NT2/D1 (cell line): ENCODE measurements around the gene GNG3.

ENCODE experiments used
- SUZ12 ChIP-seq: IDR thresholded peaks from 2 replicates; pipeline ENCODE4 v1.6.1; 2011; ENCODE audit not compliant: insufficient read length, insufficient read depth; ENCODE audit errors: extremely low read depth
- YY1 ChIP-seq: IDR thresholded peaks from 2 replicates; pipeline ENCODE4 v1.6.1; 2011; ENCODE audit not compliant: insufficient read length, insufficient read depth
- ZNF274 ChIP-seq: IDR thresholded peaks from 2 replicates; pipeline ENCODE4 v1.6.1; 2011; ENCODE audit warnings: mild to moderate bottlenecking, low read depth, low read length

- TF ChIP-seq SUZ12 (no peak), YY1 (no peak), ZNF274 (no peak)
Observed at GRCh38 chr11:62682518-62682917, 25.0 kb upstream of the GNG3 start.
